NCI-H1417 treated with DMSO at 0.1 percent for 48 hours (cell line): Measurements from ENCODE around the gene ANKRD42.

Experiments used
- DNase-seq: peaks from one replicate; lab custom pipeline; 2025; lab: John Stamatoyannopoulos, UW

ANKRD42 gene

GRCh38 chr11:83292709-83293456 is 99.4 kb downstream of the ANKRD42 start:
- DNase-seq: peak; percentile 14

GRCh38 chr11:83293457-83293774 is 99.9 kb downstream of the ANKRD42 start:
- no peak for DNase-seq

DNA sequence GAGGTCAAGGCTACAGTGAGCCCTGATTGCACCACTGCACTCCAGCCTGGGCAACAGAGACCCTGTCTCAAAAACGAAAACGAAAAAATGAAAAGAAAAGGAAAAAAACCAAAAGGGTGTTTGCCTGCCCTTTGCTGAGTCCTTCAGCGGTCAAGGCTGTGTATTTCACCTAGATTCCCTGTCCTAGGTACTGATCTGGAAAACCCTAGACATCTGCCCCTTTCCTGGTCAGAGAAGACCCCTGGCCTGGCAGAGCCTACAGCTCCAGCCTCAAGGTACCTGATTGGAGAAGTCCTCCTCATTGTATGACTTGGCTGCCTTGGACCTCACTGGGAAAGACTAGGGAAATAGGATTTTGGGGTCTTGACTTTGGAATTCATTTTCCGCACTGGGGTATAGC is 100.7 kb downstream of the ANKRD42 start:
- no peak for DNase-seq
